HepG2 (cell line): ENCODE results near the gene LRRC3C. TPM values are rescaled to one million over a fixed set of nuclear protein-coding genes. Genes with fewer than 3 reads are reported as not detected.
A peak's percentile ranks its signal among the peaks of the same experiment; 100 is the strongest.

ENCODE experiments used
- EEA1 ChIP-seq: sonication (generic); formaldehyde crosslinking; IDR thresholded peaks from 2 replicates; pipeline ENCODE4 v1.5.1; 2020; ENCODE audit warnings: mild to moderate bottlenecking, missing genetic modification reagents, borderline replicate concordance
- KDM3A ChIP-seq: IDR thresholded peaks from 2 replicates; pipeline ENCODE4 v1.6.1; 2018; ENCODE audit warnings: low read depth, missing compliant biosample characterization
- MED8 ChIP-seq: sonication (generic); formaldehyde crosslinking; IDR thresholded peaks from 2 replicates; pipeline ENCODE4 v1.8.1; 2023; ENCODE audit warnings: mild to moderate bottlenecking, missing genetic modification reagents; ENCODE audit not compliant: insufficient replicate concordance
- SOX13 ChIP-seq, 3 experiments: fragments of 450-650 bp in 1 of 3; sonication (generic) in 1 of 3; formaldehyde crosslinking in 1 of 3; IDR thresholded peaks in 2 of 3; conservative IDR thresholded peaks in 1 of 3; 2 replicates each; pipeline versions ENCODE4 v1.5.0 to v1.6.1; 2016 to 2020; ENCODE audit warnings: antibody characterized with exemption in 1 of 3, mild to moderate bottlenecking in 1 of 3, missing compliant biosample characterization in 1 of 3, missing genetic modification reagents in 1 of 3, moderate library complexity in 1 of 3
- ZBTB38 ChIP-seq: sonication (generic); formaldehyde crosslinking; IDR thresholded peaks from 2 replicates; pipeline ENCODE4 v1.5.1; 2020; ENCODE audit warnings: mild to moderate bottlenecking, missing genetic modification reagents
- ZMAT3 ChIP-seq: sonication (generic); formaldehyde crosslinking; conservative IDR thresholded peaks from 2 replicates; pipeline ENCODE4 v1.7.0; 2021; ENCODE audit warnings: missing genetic modification reagents
- ZNF207 ChIP-seq: fragments of 450-650 bp; IDR thresholded peaks from 2 replicates; pipeline ENCODE4 v1.6.1; 2016; ENCODE audit warnings: antibody characterized with exemption, borderline replicate concordance
- ZNF235 ChIP-seq: sonication (generic); formaldehyde crosslinking; IDR thresholded peaks from 2 replicates; pipeline ENCODE4 v1.8.1; 2023; ENCODE audit warnings: mild to moderate bottlenecking, missing genetic modification reagents, borderline replicate concordance
- ZNF781 ChIP-seq: sonication (generic); formaldehyde crosslinking; IDR thresholded peaks from 2 replicates; pipeline ENCODE4 v1.5.1; 2020; ENCODE audit warnings: borderline replicate concordance, mild to moderate bottlenecking, missing genetic modification reagents; ENCODE audit errors: not compliant biosample characterization
- polyA plus RNA-seq, 8 experiments: library from polyadenylated mRNA; depleted of rRNA in 3 of 8; stranded (reverse) in 7 of 8; unstranded in 1 of 8; fragments of >200 nt; fragmentation: Illumina TruSeq in 4 of 8; extraction: Trizol in 4 of 8; gene quantifications; 2 replicates each; pipeline versions ENCODE4 v1.2.1 to v1.2.3, GENCODE V29; 2011 to 2016; ENCODE audit warnings: low read depth in 4 of 8, missing spikeins in 1 of 8, mixed read lengths in 1 of 8; ENCODE audit not compliant: insufficient read depth in 1 of 8
- total RNA-seq, 5 experiments: library from RNA; depleted of rRNA; stranded (reverse); fragments of >200 nt; fragmentation: Illumina TruSeq; extraction: Trizol; gene quantifications; 2 replicates each; pipeline ENCODE4 v1.2.3, GENCODE V29; 2016; ENCODE audit warnings: low read depth in 1 of 5
- TF ChIP-seq, protein P1 (sequence below): fragments of 450-650 bp; IDR thresholded peaks from 2 replicates; pipeline ENCODE4 v1.6.1; 2017; ENCODE audit warnings: mild to moderate bottlenecking
- TF ChIP-seq, protein P2 (sequence below): sonication (generic); formaldehyde crosslinking; IDR thresholded peaks from 2 replicates; pipeline ENCODE4 v1.5.1; 2020; ENCODE audit warnings: mild to moderate bottlenecking, missing genetic modification reagents, borderline replicate concordance
- TF ChIP-seq, protein P3 (sequence below): sonication (generic); formaldehyde crosslinking; IDR thresholded peaks from 2 replicates; pipeline ENCODE4 v1.4.0; 2020; ENCODE audit warnings: low read depth, mild to moderate bottlenecking, missing genetic modification reagents
- TF ChIP-seq, protein P4 (sequence below): sonication (generic); formaldehyde crosslinking; IDR thresholded peaks from 2 replicates; pipeline ENCODE4 v1.9.0; 2022; ENCODE audit warnings: low read depth, missing genetic modification reagents

LRRC3C gene
- total and polyA plus RNA-seq, 2 of the 13 experiments (the other 11 are each of a cell fraction or from before 2014, with no cell fraction given), result 0.17 TPM; not detected in 1

DNA sequence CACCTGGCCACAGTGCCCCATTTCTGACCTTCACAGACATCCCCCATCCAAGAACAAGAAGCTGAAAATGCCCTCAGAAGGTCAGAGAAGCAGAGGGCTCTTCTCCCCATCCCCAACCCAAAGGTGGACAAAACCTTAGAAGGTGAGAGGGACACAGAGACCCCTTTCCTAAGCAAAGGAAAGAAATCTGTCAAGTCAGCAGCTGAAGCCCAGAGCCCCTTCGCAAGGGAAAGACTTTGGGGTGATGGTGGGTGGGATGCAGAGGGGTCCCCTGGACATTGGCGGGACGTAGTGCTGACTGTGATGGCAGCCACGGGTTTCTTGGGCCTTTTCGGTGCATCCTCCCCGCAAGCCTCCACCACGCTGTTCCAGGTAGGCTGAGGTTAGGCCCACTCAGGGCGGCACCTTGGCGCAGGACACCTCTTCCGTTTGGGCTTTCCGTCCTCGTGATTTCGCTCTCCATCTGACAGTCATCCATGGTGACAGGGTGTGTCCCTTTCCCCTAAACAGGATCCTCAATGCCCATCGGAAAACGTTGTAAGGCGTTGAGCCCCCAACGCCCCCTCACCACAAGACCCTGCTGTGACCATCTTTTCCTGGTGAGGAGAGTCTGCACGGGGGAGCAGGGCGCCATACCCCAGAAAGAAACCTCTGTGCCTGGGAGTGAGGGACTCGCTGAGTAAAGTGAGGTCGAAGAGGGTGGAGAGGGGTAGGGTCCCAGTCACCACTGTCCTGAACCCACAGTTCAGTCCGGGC, 24.6 kb downstream of the LRRC3C start (continued):
- TF ChIP-seq ZMAT3 (CRISPR knock-in tag) (no peak), ZNF207 (no peak), EEA1 (CRISPR knock-in tag) (peak; percentile 37; the same call in 1 of the 2 replicates), ZNF781 (CRISPR knock-in tag) (peak; percentile 22), KDM3A (CRISPR knock-in tag) (no peak), ZNF235 (CRISPR knock-in tag) (0 out of 2 replicates have a peak, but pooled peaks have one; percentile 8), MED8 (CRISPR knock-in tag) (no peak), ZBTB38 (peak; percentile 44; the same call in 1 of the 2 replicates), SOX13 (IDR thresholded peaks at IDR 0.05) (no peak), SOX13 (CRISPR knock-in tag; conservative IDR thresholded peaks at IDR 0.05 in 1 of 2, IDR thresholded peaks at IDR 0.05 in 1 of 2) (no peak)
- TF ChIP-seq, protein P1, sequence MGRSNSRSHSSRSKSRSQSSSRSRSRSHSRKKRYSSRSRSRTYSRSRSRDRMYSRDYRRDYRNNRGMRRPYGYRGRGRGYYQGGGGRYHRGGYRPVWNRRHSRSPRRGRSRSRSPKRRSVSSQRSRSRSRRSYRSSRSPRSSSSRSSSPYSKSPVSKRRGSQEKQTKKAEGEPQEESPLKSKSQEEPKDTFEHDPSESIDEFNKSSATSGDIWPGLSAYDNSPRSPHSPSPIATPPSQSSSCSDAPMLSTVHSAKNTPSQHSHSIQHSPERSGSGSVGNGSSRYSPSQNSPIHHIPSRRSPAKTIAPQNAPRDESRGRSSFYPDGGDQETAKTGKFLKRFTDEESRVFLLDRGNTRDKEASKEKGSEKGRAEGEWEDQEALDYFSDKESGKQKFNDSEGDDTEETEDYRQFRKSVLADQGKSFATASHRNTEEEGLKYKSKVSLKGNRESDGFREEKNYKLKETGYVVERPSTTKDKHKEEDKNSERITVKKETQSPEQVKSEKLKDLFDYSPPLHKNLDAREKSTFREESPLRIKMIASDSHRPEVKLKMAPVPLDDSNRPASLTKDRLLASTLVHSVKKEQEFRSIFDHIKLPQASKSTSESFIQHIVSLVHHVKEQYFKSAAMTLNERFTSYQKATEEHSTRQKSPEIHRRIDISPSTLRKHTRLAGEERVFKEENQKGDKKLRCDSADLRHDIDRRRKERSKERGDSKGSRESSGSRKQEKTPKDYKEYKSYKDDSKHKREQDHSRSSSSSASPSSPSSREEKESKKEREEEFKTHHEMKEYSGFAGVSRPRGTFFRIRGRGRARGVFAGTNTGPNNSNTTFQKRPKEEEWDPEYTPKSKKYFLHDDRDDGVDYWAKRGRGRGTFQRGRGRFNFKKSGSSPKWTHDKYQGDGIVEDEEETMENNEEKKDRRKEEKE, result no peak
- TF ChIP-seq, protein P2, sequence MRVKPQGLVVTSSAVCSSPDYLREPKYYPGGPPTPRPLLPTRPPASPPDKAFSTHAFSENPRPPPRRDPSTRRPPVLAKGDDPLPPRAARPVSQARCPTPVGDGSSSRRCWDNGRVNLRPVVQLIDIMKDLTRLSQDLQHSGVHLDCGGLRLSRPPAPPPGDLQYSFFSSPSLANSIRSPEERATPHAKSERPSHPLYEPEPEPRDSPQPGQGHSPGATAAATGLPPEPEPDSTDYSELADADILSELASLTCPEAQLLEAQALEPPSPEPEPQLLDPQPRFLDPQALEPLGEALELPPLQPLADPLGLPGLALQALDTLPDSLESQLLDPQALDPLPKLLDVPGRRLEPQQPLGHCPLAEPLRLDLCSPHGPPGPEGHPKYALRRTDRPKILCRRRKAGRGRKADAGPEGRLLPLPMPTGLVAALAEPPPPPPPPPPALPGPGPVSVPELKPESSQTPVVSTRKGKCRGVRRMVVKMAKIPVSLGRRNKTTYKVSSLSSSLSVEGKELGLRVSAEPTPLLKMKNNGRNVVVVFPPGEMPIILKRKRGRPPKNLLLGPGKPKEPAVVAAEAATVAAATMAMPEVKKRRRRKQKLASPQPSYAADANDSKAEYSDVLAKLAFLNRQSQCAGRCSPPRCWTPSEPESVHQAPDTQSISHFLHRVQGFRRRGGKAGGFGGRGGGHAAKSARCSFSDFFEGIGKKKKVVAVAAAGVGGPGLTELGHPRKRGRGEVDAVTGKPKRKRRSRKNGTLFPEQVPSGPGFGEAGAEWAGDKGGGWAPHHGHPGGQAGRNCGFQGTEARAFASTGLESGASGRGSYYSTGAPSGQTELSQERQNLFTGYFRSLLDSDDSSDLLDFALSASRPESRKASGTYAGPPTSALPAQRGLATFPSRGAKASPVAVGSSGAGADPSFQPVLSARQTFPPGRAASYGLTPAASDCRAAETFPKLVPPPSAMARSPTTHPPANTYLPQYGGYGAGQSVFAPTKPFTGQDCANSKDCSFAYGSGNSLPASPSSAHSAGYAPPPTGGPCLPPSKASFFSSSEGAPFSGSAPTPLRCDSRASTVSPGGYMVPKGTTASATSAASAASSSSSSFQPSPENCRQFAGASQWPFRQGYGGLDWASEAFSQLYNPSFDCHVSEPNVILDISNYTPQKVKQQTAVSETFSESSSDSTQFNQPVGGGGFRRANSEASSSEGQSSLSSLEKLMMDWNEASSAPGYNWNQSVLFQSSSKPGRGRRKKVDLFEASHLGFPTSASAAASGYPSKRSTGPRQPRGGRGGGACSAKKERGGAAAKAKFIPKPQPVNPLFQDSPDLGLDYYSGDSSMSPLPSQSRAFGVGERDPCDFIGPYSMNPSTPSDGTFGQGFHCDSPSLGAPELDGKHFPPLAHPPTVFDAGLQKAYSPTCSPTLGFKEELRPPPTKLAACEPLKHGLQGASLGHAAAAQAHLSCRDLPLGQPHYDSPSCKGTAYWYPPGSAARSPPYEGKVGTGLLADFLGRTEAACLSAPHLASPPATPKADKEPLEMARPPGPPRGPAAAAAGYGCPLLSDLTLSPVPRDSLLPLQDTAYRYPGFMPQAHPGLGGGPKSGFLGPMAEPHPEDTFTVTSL (CRISPR knock-in tag), result no peak
- TF ChIP-seq, protein P3, sequence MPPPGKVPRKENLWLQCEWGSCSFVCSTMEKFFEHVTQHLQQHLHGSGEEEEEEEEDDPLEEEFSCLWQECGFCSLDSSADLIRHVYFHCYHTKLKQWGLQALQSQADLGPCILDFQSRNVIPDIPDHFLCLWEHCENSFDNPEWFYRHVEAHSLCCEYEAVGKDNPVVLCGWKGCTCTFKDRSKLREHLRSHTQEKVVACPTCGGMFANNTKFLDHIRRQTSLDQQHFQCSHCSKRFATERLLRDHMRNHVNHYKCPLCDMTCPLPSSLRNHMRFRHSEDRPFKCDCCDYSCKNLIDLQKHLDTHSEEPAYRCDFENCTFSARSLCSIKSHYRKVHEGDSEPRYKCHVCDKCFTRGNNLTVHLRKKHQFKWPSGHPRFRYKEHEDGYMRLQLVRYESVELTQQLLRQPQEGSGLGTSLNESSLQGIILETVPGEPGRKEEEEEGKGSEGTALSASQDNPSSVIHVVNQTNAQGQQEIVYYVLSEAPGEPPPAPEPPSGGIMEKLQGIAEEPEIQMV (CRISPR knock-in tag), result no peak
- TF ChIP-seq, protein P4, sequence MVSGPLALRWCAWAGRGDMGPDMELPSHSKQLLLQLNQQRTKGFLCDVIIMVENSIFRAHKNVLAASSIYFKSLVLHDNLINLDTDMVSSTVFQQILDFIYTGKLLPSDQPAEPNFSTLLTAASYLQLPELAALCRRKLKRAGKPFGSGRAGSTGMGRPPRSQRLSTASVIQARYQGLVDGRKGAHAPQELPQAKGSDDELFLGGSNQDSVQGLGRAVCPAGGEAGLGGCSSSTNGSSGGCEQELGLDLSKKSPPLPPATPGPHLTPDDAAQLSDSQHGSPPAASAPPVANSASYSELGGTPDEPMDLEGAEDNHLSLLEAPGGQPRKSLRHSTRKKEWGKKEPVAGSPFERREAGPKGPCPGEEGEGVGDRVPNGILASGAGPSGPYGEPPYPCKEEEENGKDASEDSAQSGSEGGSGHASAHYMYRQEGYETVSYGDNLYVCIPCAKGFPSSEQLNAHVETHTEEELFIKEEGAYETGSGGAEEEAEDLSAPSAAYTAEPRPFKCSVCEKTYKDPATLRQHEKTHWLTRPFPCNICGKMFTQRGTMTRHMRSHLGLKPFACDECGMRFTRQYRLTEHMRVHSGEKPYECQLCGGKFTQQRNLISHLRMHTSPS, result no peak
